ENCODE data around the gene MCF2L. TPM values are rescaled to one million over a fixed set of nuclear protein-coding genes. Genes with fewer than 3 reads are reported as not detected.

MCF2L gene
- total RNA-seq, 1 donor from 2014 or later = 12.3 TPM

- no peak for DNase-seq (ENCODE audit: low read depth)
- no peak overlapping the region for H3K4me3 ChIP-seq (ENCODE audit: low read depth, low read length)
- H3K36me3 ChIP-seq (ENCODE audit: control insufficient read depth, insufficient read depth, low read length) = no peaks in the 10 kb centered on the region
- peaks cover 7% of the 10 kb centered on the region for H3K27me3 ChIP-seq (ENCODE audit: control insufficient read depth, insufficient read depth, low read length)
- no peak for TF ChIP-seq CTCF (IDR thresholded peaks at IDR 0.05; ENCODE audit: insufficient read depth, low read length, poor library complexity, severe bottlenecking)
Observed at GRCh38 chr13:113116871-113117271, 147.9 kb downstream of the MCF2L start.

GRCh38 chr13:113117335-113117872, 148.4 kb downstream of the MCF2L start:
- no peak for TF ChIP-seq CTCF (IDR thresholded peaks at IDR 0.05; ENCODE audit: insufficient read depth, low read length, poor library complexity, severe bottlenecking)
- no peaks in the 10 kb centered on the region for H3K36me3 ChIP-seq (ENCODE audit: control insufficient read depth, insufficient read depth, low read length)
- no peak for DNase-seq (ENCODE audit: low read depth)
- H3K4me3 ChIP-seq (ENCODE audit: low read depth, low read length) = no peak overlapping the region
- peaks cover 7% of the 10 kb centered on the region for H3K27me3 ChIP-seq (ENCODE audit: control insufficient read depth, insufficient read depth, low read length)

DNA sequence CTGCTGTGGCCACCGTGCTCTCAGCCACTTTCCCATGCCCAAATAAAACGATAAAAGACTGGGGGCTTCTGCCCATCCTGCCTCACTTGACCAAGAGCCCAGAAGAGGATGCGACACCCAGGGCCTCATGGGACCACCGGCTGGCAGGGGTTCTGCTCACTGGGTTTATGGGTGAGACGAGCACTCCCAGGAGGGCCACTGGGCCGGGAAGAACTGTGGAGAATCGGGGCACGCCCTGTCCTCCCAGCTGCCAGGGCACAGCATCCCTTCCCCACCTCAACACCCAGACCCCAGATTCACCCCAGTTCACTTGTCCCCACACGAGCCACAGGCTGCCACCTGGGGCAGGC, 148.9 kb downstream of the MCF2L start:
- no peak overlapping the region for H3K4me3 ChIP-seq (ENCODE audit: low read depth, low read length)
- H3K36me3 ChIP-seq (ENCODE audit: control insufficient read depth, insufficient read depth, low read length) = no peaks in the 10 kb centered on the region
- no peak for DNase-seq (ENCODE audit: low read depth)
- TF ChIP-seq CTCF (IDR thresholded peaks at IDR 0.05; ENCODE audit: insufficient read depth, low read length, poor library complexity, severe bottlenecking) = no peak
- peaks cover 9% of the 10 kb centered on the region for H3K27me3 ChIP-seq (ENCODE audit: control insufficient read depth, insufficient read depth, low read length)

DNA sequence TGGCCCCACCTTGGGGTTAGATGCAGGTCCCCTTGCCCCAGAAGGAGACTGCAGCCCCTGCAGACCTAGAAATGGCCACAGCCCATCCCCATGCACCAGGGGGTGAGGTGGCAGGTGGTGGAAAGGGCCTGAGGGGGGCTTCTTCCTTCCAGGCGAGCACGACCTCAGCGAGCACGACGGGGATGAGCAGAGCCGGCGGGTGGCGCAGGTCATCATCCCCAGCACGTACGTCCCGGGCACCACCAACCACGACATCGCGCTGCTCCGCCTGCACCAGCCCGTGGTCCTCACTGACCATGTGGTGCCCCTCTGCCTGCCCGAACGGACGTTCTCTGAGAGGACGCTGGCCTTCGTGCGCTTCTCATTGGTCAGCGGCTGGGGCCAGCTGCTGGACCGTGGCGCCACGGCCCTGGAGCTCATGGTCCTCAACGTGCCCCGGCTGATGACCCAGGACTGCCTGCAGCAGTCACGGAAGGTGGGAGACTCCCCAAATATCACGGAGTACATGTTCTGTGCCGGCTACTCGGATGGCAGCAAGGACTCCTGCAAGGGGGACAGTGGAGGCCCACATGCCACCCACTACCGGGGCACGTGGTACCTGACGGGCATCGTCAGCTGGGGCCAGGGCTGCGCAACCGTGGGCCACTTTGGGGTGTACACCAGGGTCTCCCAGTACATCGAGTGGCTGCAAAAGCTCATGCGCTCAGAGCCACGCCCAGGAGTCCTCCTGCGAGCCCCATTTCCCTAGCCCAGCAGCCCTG, 149.4 kb downstream of the MCF2L start:
- TF ChIP-seq CTCF (IDR thresholded peaks at IDR 0.05; ENCODE audit: insufficient read depth, low read length, poor library complexity, severe bottlenecking) = no peak

GRCh38 chr13:113119166-113119821, 150.3 kb downstream of the MCF2L start:
- Histone ChIP-seq H3K4me3 (ENCODE audit: low read depth, low read length) (no peak overlapping the region), H3K27me3 (ENCODE audit: control insufficient read depth, insufficient read depth, low read length) (peaks cover 11% of the 10 kb centered on the region), H3K36me3 (ENCODE audit: control insufficient read depth, insufficient read depth, low read length) (no peaks in the 10 kb centered on the region)
- no peak for DNase-seq (ENCODE audit: low read depth)
- TF ChIP-seq CTCF (IDR thresholded peaks at IDR 0.05; ENCODE audit: insufficient read depth, low read length, poor library complexity, severe bottlenecking) = no peak

More for the DNA sequence above, 149.4 kb downstream of the MCF2L start:
- no peak for DNase-seq (ENCODE audit: low read depth)
- Histone ChIP-seq H3K27me3 (ENCODE audit: control insufficient read depth, insufficient read depth, low read length) (peaks cover 11% of the 10 kb centered on the region), H3K4me3 (ENCODE audit: low read depth, low read length) (no peak overlapping the region), H3K36me3 (ENCODE audit: control insufficient read depth, insufficient read depth, low read length) (no peaks in the 10 kb centered on the region)
